Left forelimb (tissue), 1 donor: ENCODE results near the gene HS1BP3.
A peak's percentile ranks its signal among the peaks of the same experiment; 100 is the strongest.

Source experiments
- DNase-seq: peaks from one replicate; pipeline ENCODE4 v3.0.0-alpha.2; 2018; ENCODE audit warnings: low spot score

The HS1BP3 gene

GRCh38 chr2:20629581-20630171, 21.2 kb downstream of the HS1BP3 start:
- no peak for DNase-seq

GRCh38 chr2:20629181-20629580, 21.7 kb downstream of the HS1BP3 start:
- DNase-seq, result no peak

GRCh38 chr2:20627712-20628380, 23.1 kb downstream of the HS1BP3 start:
- DNase-seq, result no peak

GRCh38 chr2:20626698-20627513, 24.0 kb downstream of the HS1BP3 start:
- no peak for DNase-seq

- DNase-seq, result no peak
Measured at GRCh38 chr2:20626392-20626697, 24.6 kb downstream of the HS1BP3 start.

- DNase-seq, result no peak
Measured at GRCh38 chr2:20625491-20626391, 25.2 kb downstream of the HS1BP3 start.

GRCh38 chr2:20624884-20625485, 25.9 kb downstream of the HS1BP3 start:
- no peak for DNase-seq

- DNase-seq, result no peak
Measured at GRCh38 chr2:20624156-20624883, 26.6 kb downstream of the HS1BP3 start.

GRCh38 chr2:20623741-20624155, 27.1 kb downstream of the HS1BP3 start:
- DNase-seq, result no peak

GRCh38 chr2:20623241-20623640, 27.7 kb downstream of the HS1BP3 start:
- no peak for DNase-seq

GRCh38 chr2:20622731-20623130, 28.2 kb downstream of the HS1BP3 start:
- no peak for DNase-seq

GRCh38 chr2:20622296-20622686, 28.6 kb downstream of the HS1BP3 start:
- DNase-seq, result no peak

- DNase-seq, result no peak
Measured at GRCh38 chr2:20621366-20622295, 29.3 kb downstream of the HS1BP3 start.

GRCh38 chr2:20620696-20621365, 30.1 kb downstream of the HS1BP3 start:
- no peak for DNase-seq

GRCh38 chr2:20620271-20620681, 30.6 kb downstream of the HS1BP3 start:
- DNase-seq, result peak; percentile 59

- peak; percentile 62 for DNase-seq
Measured at GRCh38 chr2:20619624-20620024, 31.3 kb downstream of the HS1BP3 start.

- no peak for DNase-seq
Measured at GRCh38 chr2:20618886-20619521, 31.9 kb downstream of the HS1BP3 start.

GRCh38 chr2:20618468-20618885, 32.4 kb downstream of the HS1BP3 start:
- DNase-seq, result no peak
